GM19351 (cell line): ENCODE measurements around the gene HSPH1.
"Not testable (repeated sequence)": the region's sequence is repeated elsewhere in the genome, so short reads cannot be mapped to it uniquely, and the experiment has no call there.

Experiments
- ATAC-seq: cut with Tn5 transposase; IDR thresholded peaks from one replicate; pipeline ENCODE4 v1.9.1; 2021; ENCODE audit warnings: mild to moderate bottlenecking, moderate library complexity; ENCODE audit not compliant: unreplicated experiment

HSPH1 gene

GRCh38 chr13:31177813-31178495, 16.2 kb upstream of the HSPH1 start:
- ATAC-seq, result not testable (repeated sequence)

DNA sequence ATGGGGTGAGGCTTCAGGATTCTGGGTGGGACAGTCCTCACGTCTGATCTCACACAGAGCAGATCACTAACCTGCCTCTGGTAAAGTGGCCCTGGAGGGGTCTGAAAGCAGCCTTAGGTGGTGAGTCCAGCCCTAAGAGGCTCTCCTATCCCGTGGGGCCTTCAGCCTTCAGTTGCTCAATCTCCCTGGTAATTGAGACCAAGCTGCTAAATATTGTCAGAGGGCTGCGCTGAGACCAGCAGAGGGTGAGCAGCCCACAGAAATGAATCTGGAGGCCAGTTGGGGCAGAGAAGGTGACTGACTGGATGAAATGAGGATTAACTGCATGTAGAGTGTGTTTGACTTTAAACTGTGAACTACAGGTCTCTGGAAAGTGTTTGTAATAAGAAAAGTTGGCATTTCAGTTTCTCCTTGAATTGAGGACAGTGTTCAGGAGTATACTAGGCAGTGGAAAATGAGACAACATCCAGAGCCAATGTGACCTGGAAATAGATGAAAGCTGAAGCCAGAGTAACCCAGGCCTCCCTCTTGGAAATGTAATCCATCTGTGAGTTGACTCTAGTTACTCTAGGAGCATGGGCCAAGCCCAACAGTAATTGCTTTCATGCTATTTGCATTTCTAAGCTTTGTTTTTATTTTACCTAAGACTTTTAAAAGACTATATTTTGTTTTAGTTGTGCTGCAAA, 14.3 kb upstream of the HSPH1 start:
- no peak for ATAC-seq

GRCh38 chr13:31174018-31174417, 12.3 kb upstream of the HSPH1 start:
- ATAC-seq, result no peak

- no peak for ATAC-seq
Observed at GRCh38 chr13:31172535-31172934, 10.8 kb upstream of the HSPH1 start.

- ATAC-seq, result no peak
Observed at GRCh38 chr13:31172001-31172400, 10.3 kb upstream of the HSPH1 start.

- ATAC-seq, result no peak
Observed at GRCh38 chr13:31168736-31169135, 7.0 kb upstream of the HSPH1 start.

DNA sequence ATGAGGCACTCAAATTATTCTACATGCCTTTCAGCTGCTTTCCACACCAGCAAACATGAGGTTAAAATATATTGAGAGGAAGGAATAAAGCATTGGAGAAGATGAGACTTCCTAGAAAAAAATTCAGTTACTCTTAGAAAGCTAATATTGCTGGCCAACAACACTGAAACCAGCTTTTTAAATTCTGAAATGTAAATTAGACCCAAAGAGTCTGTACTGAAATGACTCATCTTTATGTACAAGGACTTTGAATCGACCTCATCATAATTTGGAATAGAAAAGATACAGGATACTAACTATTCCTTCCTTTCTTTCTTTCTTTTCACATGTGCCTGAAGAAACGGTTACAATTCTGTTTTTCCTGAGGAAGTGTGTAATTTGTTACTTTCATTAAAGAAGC, 6.5 kb upstream of the HSPH1 start:
- ATAC-seq, result peak; percentile 72

- ATAC-seq, result peak; percentile 50
Observed at GRCh38 chr13:31167490-31167889, 5.8 kb upstream of the HSPH1 start.

- no peak for ATAC-seq
Observed at GRCh38 chr13:31166591-31166990, 4.9 kb upstream of the HSPH1 start.

DNA sequence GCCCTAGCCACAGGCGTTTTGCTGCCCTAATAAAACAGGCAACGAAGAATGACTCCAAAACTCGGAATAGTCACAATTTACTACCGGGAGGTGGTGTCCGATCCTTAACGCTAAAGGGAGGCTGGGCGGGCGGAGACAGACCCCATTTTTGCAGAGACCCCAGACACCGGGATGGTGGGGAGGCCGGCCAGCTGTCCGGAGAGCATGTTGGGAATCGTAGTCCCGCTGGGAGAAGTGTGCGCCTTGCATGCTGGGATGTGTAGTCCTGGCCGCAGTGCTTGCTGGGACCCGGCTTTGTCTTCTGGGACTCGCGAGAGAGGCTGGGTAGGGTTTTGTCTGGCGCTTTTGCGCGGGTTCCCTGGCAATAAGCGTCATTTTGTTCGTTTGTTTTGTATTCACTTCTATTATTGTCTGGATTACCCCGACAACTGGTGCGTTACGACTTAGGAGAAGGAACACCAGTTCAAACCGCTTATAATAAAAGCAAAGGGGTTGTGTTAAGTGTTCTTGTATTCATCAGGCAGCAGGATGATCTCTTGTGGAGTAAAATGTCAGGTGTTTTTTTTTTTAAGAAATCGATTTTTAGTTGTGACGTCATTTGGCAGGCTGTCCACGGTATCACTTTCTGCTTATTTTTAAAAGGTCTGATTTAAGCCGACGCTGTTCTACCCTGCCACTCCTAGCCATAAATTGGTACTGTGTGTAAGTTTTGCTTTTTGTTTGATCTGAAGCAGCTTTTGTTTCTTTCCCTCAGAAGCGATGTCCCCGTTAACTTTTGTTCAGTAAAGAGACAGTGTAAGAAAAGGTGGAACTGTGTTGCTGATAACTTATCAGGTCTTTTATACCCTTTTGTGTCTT, 676 bp upstream of the HSPH1 start:
- ATAC-seq, result peak; percentile 78

- peak; percentile 30 for ATAC-seq
Observed at GRCh38 chr13:31160857-31161556, 697 bp downstream of the HSPH1 start.

GRCh38 chr13:31159306-31159705, 2.4 kb downstream of the HSPH1 start:
- no peak for ATAC-seq

- ATAC-seq, result no peak
Observed at GRCh38 chr13:31154939-31155338, 6.8 kb downstream of the HSPH1 start.

- no peak for ATAC-seq
Observed at GRCh38 chr13:31151837-31152236, 9.9 kb downstream of the HSPH1 start.

- no peak for ATAC-seq
Observed at GRCh38 chr13:31150315-31150985, 11.3 kb downstream of the HSPH1 start.

DNA sequence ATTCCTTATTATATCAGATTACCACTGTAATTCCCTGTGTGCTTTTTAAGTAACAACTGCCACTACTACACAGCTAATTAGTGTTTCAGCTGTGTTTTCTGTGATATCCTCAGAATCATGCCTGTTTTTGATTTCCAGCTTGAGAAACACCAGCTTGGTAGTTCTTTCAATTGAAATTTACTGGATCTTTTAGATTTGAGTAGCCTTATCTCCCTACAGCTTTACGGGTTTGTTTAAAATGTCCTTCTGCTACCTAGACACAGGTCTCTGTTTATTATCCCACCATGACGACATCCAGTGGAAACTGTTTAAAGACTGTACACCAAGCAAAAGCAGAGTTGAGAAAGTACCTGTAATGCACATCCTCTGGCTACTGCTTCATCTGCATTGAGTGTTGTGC, 12.1 kb downstream of the HSPH1 start:
- ATAC-seq, result no peak

GRCh38 chr13:31145417-31145816, 16.3 kb downstream of the HSPH1 start:
- ATAC-seq, result no peak

DNA sequence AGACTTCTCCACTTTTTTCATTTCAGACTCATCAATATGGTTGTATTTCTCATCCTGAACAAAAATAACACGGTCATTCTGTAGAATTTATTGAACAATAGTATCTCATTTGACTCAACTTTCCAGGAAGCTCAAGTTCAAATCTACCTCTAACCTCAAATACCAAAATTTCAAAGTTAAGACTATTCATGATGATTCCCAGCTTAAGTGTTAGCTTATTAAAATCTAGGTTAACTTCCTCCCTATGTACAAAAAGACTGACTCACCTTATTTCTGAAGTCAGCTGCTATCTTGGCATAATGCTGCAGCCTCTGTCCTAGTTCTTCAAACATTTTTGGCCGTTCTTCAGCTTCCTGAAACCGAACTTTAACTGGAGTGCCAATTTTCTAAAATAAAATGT, 23.2 kb downstream of the HSPH1 start:
- no peak for ATAC-seq

DNA sequence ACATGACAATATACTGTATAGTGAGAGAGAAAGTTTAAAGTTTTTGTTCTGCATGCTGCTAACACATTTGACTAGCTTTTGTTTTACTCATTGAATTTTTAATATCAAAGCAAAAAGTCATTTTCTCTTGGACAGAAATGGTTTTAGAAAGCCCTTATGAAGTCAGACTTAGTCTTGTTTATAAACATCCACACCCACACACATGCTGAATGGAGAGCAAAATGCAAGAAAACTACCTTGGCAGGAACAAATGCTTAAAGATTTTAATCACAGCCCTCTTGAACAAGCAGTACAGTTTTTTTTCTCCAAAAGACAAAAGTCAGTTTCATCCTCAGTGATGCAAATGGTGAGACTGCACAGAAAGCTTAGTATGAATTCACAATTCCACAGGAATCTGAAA, 25.0 kb downstream of the HSPH1 start:
- no peak for ATAC-seq

GRCh38 chr13:31134039-31134711, 27.5 kb downstream of the HSPH1 start:
- no peak for ATAC-seq
